ENCODE results near the gene GRM4. TPM values are rescaled to one million over a fixed set of nuclear protein-coding genes. Genes with fewer than 3 reads are reported as not detected.

The GRM4 gene
- total and polyA plus RNA-seq, 2 experiments from 2014 or later, result 0.10 to 0.22 TPM

- 32 to 38% methylated on average over 27 to 28 of the region's 29 CpGs for WGBS, 2 experiments (ENCODE audit: low coverage in 1 of 2, low lambda C conversion rate in 2 of 2, missing lambda C conversion rate in 2 of 2)
- Histone ChIP-seq H3K27ac (no peak overlapping the region), H4K20me1 (ENCODE audit: insufficient read depth) (no peaks in the 10 kb centered on the region), H3K9me3 (ENCODE audit: low read depth) (no peaks in the 10 kb centered on the region), H3K4me3 (no peak overlapping the region), H3K9me2 (ENCODE audit: insufficient read depth) (no peaks in the 10 kb centered on the region), H3F3A (ENCODE audit: insufficient read depth) (0 out of 2 replicates have a peak, but pooled peaks cover 3% of the 10 kb centered on the region), H3K79me2 (ENCODE audit: insufficient read depth) (no peaks in the 10 kb centered on the region), H3K9ac (no peak overlapping the region), H3K4me2 (ENCODE audit: unreplicated experiment) (no peak overlapping the region), H2AFZ (no peak overlapping the region), H3K36me3 (ENCODE audit: low read depth) (no peaks in the 10 kb centered on the region), H3K27me3 (replicated peaks; ENCODE audit: insufficient read depth) (peaks cover 61% of the 10 kb centered on the region), H3K4me1 (ENCODE audit: insufficient read depth) (no peaks in the 10 kb centered on the region)
- no peak for TF ChIP-seq EZH2 (IDR thresholded peaks at IDR 0.05; ENCODE audit: insufficient read depth, poor library complexity, severe bottlenecking)
- no peak for TF ChIP-seq EZH2phosphoT487 (IDR thresholded peaks at IDR 0.05; ENCODE audit: insufficient read depth, low read depth)
- in situ Hi-C loops (cut with MboI), result no loop called here
- no peak for DNase-seq
Observed at GRCh38 chr6:34142061-34142998, 3.6 kb downstream of the GRM4 start.

GRCh38 chr6:34140075-34140474 is 5.8 kb downstream of the GRM4 start:
- Histone ChIP-seq H3K9ac (no peak overlapping the region), H3K4me2 (ENCODE audit: unreplicated experiment) (no peak overlapping the region), H3F3A (ENCODE audit: insufficient read depth) (no peaks in the 10 kb centered on the region), H3K36me3 (ENCODE audit: low read depth) (no peaks in the 10 kb centered on the region), H3K27me3 (replicated peaks; ENCODE audit: insufficient read depth) (peaks cover 74% of the 10 kb centered on the region), H4K20me1 (ENCODE audit: insufficient read depth) (no peaks in the 10 kb centered on the region), H3K4me1 (ENCODE audit: insufficient read depth) (no peaks in the 10 kb centered on the region), H2AFZ (no peak overlapping the region), H3K4me3 (no peak overlapping the region), H3K9me2 (ENCODE audit: insufficient read depth) (no peaks in the 10 kb centered on the region), H3K9me3 (ENCODE audit: low read depth) (no peaks in the 10 kb centered on the region), H3K27ac (no peak overlapping the region), H3K79me2 (ENCODE audit: insufficient read depth) (no peaks in the 10 kb centered on the region)
- TF ChIP-seq EZH2phosphoT487 (IDR thresholded peaks at IDR 0.05; ENCODE audit: insufficient read depth, low read depth) (no peak), EZH2 (IDR thresholded peaks at IDR 0.05; ENCODE audit: insufficient read depth, poor library complexity, severe bottlenecking) (no peak)
- DNase-seq, result no peak
- in situ Hi-C loops (cut with MboI), result no loop called here
- WGBS, 2 experiments (ENCODE audit: low coverage in 1 of 2, low lambda C conversion rate in 2 of 2, missing lambda C conversion rate in 2 of 2), result 62 to 72% methylated on average over 5 of the region's 5 CpGs

GRCh38 chr6:34138914-34139510 is 6.9 kb downstream of the GRM4 start:
- Histone ChIP-seq H3K9ac (no peak overlapping the region), H3K27me3 (replicated peaks; ENCODE audit: insufficient read depth) (peaks cover 71% of the 10 kb centered on the region), H3K4me2 (ENCODE audit: unreplicated experiment) (no peak overlapping the region), H3K4me3 (no peak overlapping the region), H4K20me1 (ENCODE audit: insufficient read depth) (no peaks in the 10 kb centered on the region), H3K4me1 (ENCODE audit: insufficient read depth) (no peaks in the 10 kb centered on the region), H3K27ac (no peak overlapping the region), H3F3A (ENCODE audit: insufficient read depth) (no peaks in the 10 kb centered on the region), H3K9me3 (ENCODE audit: low read depth) (no peaks in the 10 kb centered on the region), H2AFZ (no peak overlapping the region), H3K9me2 (ENCODE audit: insufficient read depth) (no peaks in the 10 kb centered on the region), H3K36me3 (ENCODE audit: low read depth) (no peaks in the 10 kb centered on the region), H3K79me2 (ENCODE audit: insufficient read depth) (no peaks in the 10 kb centered on the region)
- 35 to 44% methylated on average over 5 of the region's 5 CpGs for WGBS, 2 experiments (ENCODE audit: low coverage in 1 of 2, low lambda C conversion rate in 2 of 2, missing lambda C conversion rate in 2 of 2)
- in situ Hi-C loops (cut with MboI), result no loop called here
- TF ChIP-seq EZH2 (IDR thresholded peaks at IDR 0.05; ENCODE audit: insufficient read depth, poor library complexity, severe bottlenecking) (no peak), EZH2phosphoT487 (IDR thresholded peaks at IDR 0.05; ENCODE audit: insufficient read depth, low read depth) (no peak)
- no peak for DNase-seq

GRCh38 chr6:34138191-34138590 is 7.7 kb downstream of the GRM4 start:
- Histone ChIP-seq H3K9ac (no peak overlapping the region), H3K79me2 (ENCODE audit: insufficient read depth) (no peaks in the 10 kb centered on the region), H4K20me1 (ENCODE audit: insufficient read depth) (no peaks in the 10 kb centered on the region), H3K27me3 (replicated peaks; ENCODE audit: insufficient read depth) (peaks cover 63% of the 10 kb centered on the region), H3K9me3 (ENCODE audit: low read depth) (no peaks in the 10 kb centered on the region), H3K4me1 (ENCODE audit: insufficient read depth) (no peaks in the 10 kb centered on the region), H3K4me2 (ENCODE audit: unreplicated experiment) (no peak overlapping the region), H3K4me3 (no peak overlapping the region), H3K9me2 (ENCODE audit: insufficient read depth) (no peaks in the 10 kb centered on the region), H3F3A (ENCODE audit: insufficient read depth) (no peaks in the 10 kb centered on the region), H3K27ac (no peak overlapping the region), H2AFZ (no peak overlapping the region), H3K36me3 (ENCODE audit: low read depth) (no peaks in the 10 kb centered on the region)
- WGBS, 2 experiments (ENCODE audit: low coverage in 1 of 2, low lambda C conversion rate in 2 of 2, missing lambda C conversion rate in 2 of 2), result 55 to 62% methylated on average over 4 of the region's 4 CpGs
- in situ Hi-C loops (cut with MboI), result no loop called here
- no peak for DNase-seq
- TF ChIP-seq EZH2 (IDR thresholded peaks at IDR 0.05; ENCODE audit: insufficient read depth, poor library complexity, severe bottlenecking) (no peak), EZH2phosphoT487 (IDR thresholded peaks at IDR 0.05; ENCODE audit: insufficient read depth, low read depth) (no peak)
